Thyroid gland (tissue), 4 donors: ENCODE measurements around the gene JUNB.

Experiments used
- POLR2A ChIP-seq, 2 donors: fragments of 450-650 bp; IDR thresholded peaks; one replicate each; pipeline ENCODE4 v1.6.1; 2017; ENCODE audit warnings: antibody characterized with exemption in 2 of 2, mild to moderate bottlenecking in 2 of 2, moderate library complexity in 1 of 2
- TF ChIP-seq, protein P1 (sequence below), 6 experiments: fragments of 200-600 bp in 3 of 6; fragments of 450-650 bp in 3 of 6; sonication (generic) in 3 of 6; IDR thresholded peaks; one replicate each; pipeline ENCODE4 v1.5.1; 2016 to 2019; ENCODE audit warnings: antibody characterized with exemption in 6 of 6, mild to moderate bottlenecking in 2 of 6, inconsistent platforms in 1 of 6, moderate library complexity in 1 of 6

DNA sequence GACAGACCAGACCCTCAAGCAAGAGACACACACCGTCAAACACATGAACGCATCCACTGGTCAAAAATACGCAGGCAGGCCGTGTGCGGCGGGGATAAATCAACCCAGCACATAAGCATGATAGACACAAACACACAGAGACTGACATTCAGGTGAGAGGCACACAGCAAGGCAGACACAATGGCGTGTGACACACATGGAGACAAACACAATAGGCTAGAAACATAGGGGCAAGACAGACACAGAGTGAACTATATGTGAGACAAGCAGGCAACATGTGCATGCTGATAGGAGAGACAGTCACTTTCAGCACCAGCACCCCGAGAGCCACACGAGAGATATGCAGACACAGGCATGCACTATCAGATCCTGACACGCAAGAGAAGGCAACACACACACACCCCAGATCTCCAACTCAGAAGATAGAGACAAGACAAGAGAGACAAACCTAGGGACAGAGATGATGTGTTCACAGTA is 6.9 kb upstream of the JUNB start:
- TF ChIP-seq, protein P1, sequence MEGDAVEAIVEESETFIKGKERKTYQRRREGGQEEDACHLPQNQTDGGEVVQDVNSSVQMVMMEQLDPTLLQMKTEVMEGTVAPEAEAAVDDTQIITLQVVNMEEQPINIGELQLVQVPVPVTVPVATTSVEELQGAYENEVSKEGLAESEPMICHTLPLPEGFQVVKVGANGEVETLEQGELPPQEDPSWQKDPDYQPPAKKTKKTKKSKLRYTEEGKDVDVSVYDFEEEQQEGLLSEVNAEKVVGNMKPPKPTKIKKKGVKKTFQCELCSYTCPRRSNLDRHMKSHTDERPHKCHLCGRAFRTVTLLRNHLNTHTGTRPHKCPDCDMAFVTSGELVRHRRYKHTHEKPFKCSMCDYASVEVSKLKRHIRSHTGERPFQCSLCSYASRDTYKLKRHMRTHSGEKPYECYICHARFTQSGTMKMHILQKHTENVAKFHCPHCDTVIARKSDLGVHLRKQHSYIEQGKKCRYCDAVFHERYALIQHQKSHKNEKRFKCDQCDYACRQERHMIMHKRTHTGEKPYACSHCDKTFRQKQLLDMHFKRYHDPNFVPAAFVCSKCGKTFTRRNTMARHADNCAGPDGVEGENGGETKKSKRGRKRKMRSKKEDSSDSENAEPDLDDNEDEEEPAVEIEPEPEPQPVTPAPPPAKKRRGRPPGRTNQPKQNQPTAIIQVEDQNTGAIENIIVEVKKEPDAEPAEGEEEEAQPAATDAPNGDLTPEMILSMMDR (IDR thresholded peaks at IDR 0.05) = no peak
- no peak for TF ChIP-seq POLR2A (IDR thresholded peaks at IDR 0.05)
